Amniotic epithelial cell (primary cell): ENCODE measurements around the gene DRAXIN.

Experiments used
- DNase-seq: peaks from one replicate; pipeline ENCODE4 v3.0.0-alpha.2; 2010; ENCODE audit warnings: low read depth

The DRAXIN gene

GRCh38 chr1:11708554-11709350 lies 17.2 kb downstream of the DRAXIN start:
- DNase-seq: no peak

- no peak for DNase-seq
Observed at GRCh38 chr1:11711490-11711889, 20.0 kb downstream of the DRAXIN start.

- no peak for DNase-seq
Observed at GRCh38 chr1:11712285-11712684, 20.8 kb downstream of the DRAXIN start.

GRCh38 chr1:11713095-11713494 lies 21.6 kb downstream of the DRAXIN start:
- DNase-seq: no peak

GRCh38 chr1:11714831-11715575 lies 23.5 kb downstream of the DRAXIN start:
- DNase-seq: no peak

- DNase-seq: peak; percentile 53
Observed at GRCh38 chr1:11719313-11720032, 28.0 kb downstream of the DRAXIN start.

- DNase-seq: no peak
Observed at GRCh38 chr1:11720033-11720376, 28.5 kb downstream of the DRAXIN start.

GRCh38 chr1:11720525-11720924 lies 29.0 kb downstream of the DRAXIN start:
- DNase-seq: no peak

GRCh38 chr1:11721311-11721710 lies 29.8 kb downstream of the DRAXIN start:
- no peak for DNase-seq

GRCh38 chr1:11722538-11722937 lies 31.0 kb downstream of the DRAXIN start:
- DNase-seq: no peak

GRCh38 chr1:11725616-11726015 lies 34.1 kb downstream of the DRAXIN start:
- DNase-seq: no peak

GRCh38 chr1:11727119-11727518 lies 35.6 kb downstream of the DRAXIN start:
- DNase-seq: no peak

GRCh38 chr1:11728126-11728806 lies 36.8 kb downstream of the DRAXIN start:
- DNase-seq: peak; percentile 63

GRCh38 chr1:11729155-11729497 lies 37.6 kb downstream of the DRAXIN start:
- no peak for DNase-seq

- peak; percentile 82 for DNase-seq
Observed at GRCh38 chr1:11729498-11730428, 38.3 kb downstream of the DRAXIN start.

- DNase-seq: peak; percentile 64
Observed at GRCh38 chr1:11730429-11730891, 39.0 kb downstream of the DRAXIN start.

- peak; percentile 74 for DNase-seq
Observed at GRCh38 chr1:11731691-11732283, 40.3 kb downstream of the DRAXIN start.

GRCh38 chr1:11733306-11733705 lies 41.8 kb downstream of the DRAXIN start:
- no peak for DNase-seq

- no peak for DNase-seq
Observed at GRCh38 chr1:11735531-11735853, 44.0 kb downstream of the DRAXIN start.

GRCh38 chr1:11735854-11736745 lies 44.6 kb downstream of the DRAXIN start, which contains the start of gene AGTRAP:
Gene AGTRAP, plus strand, starts transcription at chr1:11736136. Its CDS starts 73 bp downstream, at chr1:11736209.
- peak; percentile 81 for DNase-seq
